ENCODE measurements around the gene AKR1C1. TPM values are rescaled to one million over a fixed set of nuclear protein-coding genes. Genes with fewer than 3 reads are reported as not detected.
A peak's percentile ranks its signal among the peaks of the same experiment; 100 is the strongest.

The AKR1C1 gene
- total and polyA plus RNA-seq, 2 of the 13 experiments (the other 11 are each of a cell fraction or from before 2014, with no cell fraction given) = 948 to 2,238 TPM

DNA sequence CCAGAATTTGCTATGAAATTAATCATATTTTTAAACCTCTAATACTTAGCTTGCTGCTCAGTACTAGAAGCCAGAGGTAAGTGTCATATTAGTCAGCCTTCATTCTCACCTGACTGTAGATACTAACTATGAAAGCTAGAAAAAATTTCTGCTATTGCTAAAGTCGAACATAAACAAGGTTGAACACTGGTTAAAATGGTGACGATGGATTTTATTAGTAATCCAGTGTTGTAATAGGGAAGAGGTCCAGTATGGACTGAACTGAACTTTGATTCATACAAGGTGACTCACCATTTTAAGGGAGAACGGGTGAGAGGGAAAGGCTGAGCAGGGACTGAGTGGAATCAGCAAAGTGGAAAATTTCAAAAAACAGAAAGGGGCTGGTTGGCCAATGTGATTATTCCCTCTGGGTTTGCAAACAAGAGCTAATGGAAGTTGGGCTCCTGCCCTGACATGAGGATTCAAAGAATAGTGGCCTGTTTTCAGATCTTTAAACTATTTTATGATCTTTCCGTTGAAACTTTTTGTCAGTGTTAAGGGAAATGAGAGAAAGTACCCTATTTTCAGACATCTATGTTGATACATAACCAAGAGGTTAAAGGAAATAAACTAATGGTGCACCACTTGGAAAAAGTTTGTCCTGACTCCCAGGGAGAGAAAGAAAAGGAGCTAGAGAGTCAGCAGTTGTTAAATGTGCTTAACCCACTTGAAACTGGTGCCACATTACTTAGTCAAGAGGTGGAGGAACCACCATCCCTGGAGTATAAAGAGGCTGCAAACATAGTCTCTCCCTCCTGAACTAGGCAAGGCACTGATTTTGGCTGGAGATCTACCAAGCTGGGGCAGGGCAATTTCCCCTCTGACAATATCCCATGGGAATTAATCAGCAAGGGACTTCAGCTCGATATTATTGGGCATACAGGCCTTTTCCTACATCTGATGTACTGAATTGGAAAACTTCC, 15.3 kb upstream of the AKR1C1 start (continued):
- TF ChIP-seq BRD4 (CRISPR knock-in tag; IDR thresholded peaks at IDR 0.05) = peak; percentile 43; the same call in 1 of the 2 replicates
- peak; percentile 19; the same call in 1 of the 2 replicates for TF ChIP-seq ETV5 (CRISPR knock-in tag; IDR thresholded peaks at IDR 0.05; ENCODE audit: borderline replicate concordance)
- no peak for TF ChIP-seq EEA1 (CRISPR knock-in tag; IDR thresholded peaks at IDR 0.05; ENCODE audit: borderline replicate concordance)
- no peak for TF ChIP-seq MTF2 (CRISPR knock-in tag; IDR thresholded peaks at IDR 0.05; ENCODE audit: borderline replicate concordance)
- no peak for TF ChIP-seq HMGA1 (CRISPR knock-in tag; conservative IDR thresholded peaks at IDR 0.05)
- peak; percentile 81; the same call in 1 of the 2 replicates for TF ChIP-seq DPF2 (CRISPR knock-in tag; IDR thresholded peaks at IDR 0.05; ENCODE audit: borderline replicate concordance, low read depth)
- no peak for TF ChIP-seq STAT6 (CRISPR knock-in tag; IDR thresholded peaks at IDR 0.05; ENCODE audit: borderline replicate concordance)
- no peak for TF ChIP-seq THYN1 (CRISPR knock-in tag; IDR thresholded peaks at IDR 0.05; ENCODE audit: borderline replicate concordance, low read depth)
- TF ChIP-seq RBFOX2 (IDR thresholded peaks at IDR 0.05; ENCODE audit: low read depth, low read length) = peak; percentile 75
- TF ChIP-seq TEF (CRISPR knock-in tag; IDR thresholded peaks at IDR 0.05) = peak; percentile 19; the same call in 1 of the 2 replicates
- TF ChIP-seq BHLHE40 (IDR thresholded peaks at IDR 0.05; ENCODE audit: low read length) = peak; percentile 72; the same call in 1 of the 2 replicates
- TF ChIP-seq KLF16 (CRISPR knock-in tag; IDR thresholded peaks at IDR 0.05) = peak in 1 of 2 experiments; percentile 60; a peak in 2 of 4 replicates
- peak; percentile 62; the same call in 1 of the 2 replicates for TF ChIP-seq DMAP1 (CRISPR knock-in tag; IDR thresholded peaks at IDR 0.05)
- TF ChIP-seq ZNF280D (CRISPR knock-in tag; IDR thresholded peaks at IDR 0.05) = no peak
- no peak for TF ChIP-seq FOXM1 (CRISPR knock-in tag; IDR thresholded peaks at IDR 0.05)
- no peak for TF ChIP-seq RFX1 (IDR thresholded peaks at IDR 0.05)
- no peak for TF ChIP-seq KAT7 (CRISPR knock-in tag; IDR thresholded peaks at IDR 0.05; ENCODE audit: borderline replicate concordance)
- TF ChIP-seq TBL1XR1 (IDR thresholded peaks at IDR 0.05; ENCODE audit: borderline replicate concordance, low read length, partially characterized antibody) = peak; percentile 28
- TF ChIP-seq ZFX (CRISPR knock-in tag; IDR thresholded peaks at IDR 0.05; ENCODE audit: low read depth) = no peak
- TF ChIP-seq HDAC1 (CRISPR knock-in tag; IDR thresholded peaks at IDR 0.05) = peak; percentile 43; the same call in 1 of the 2 replicates
- TF ChIP-seq ZNF253 (CRISPR knock-in tag; IDR thresholded peaks at IDR 0.05; ENCODE audit: borderline replicate concordance) = no peak
- TF ChIP-seq HDAC6 (IDR thresholded peaks at IDR 0.05; ENCODE audit: low read depth, low read length) = no peak
- 0 out of 2 replicates have a peak, but pooled peaks have one; percentile 31 for TF ChIP-seq ZKSCAN1 (IDR thresholded peaks at IDR 0.05; ENCODE audit: low read length)

All from HepG2 (cell line).